GM19468 (cell line): Measurements from ENCODE around the gene CBFB.
A peak's percentile ranks its signal among the peaks of the same experiment; 100 is the strongest.
"Not testable (repeated sequence)": the region's sequence is repeated elsewhere in the genome, so short reads cannot be mapped to it uniquely, and the experiment has no call there.

ENCODE experiments used
- ATAC-seq: cut with Tn5 transposase; IDR thresholded peaks from one replicate; pipeline ENCODE4 v1.9.1; 2021; ENCODE audit warnings: mild to moderate bottlenecking, moderate library complexity, moderate number of reproducible peaks; ENCODE audit not compliant: unreplicated experiment; ENCODE audit errors: extremely low read depth

Gene CBFB

DNA sequence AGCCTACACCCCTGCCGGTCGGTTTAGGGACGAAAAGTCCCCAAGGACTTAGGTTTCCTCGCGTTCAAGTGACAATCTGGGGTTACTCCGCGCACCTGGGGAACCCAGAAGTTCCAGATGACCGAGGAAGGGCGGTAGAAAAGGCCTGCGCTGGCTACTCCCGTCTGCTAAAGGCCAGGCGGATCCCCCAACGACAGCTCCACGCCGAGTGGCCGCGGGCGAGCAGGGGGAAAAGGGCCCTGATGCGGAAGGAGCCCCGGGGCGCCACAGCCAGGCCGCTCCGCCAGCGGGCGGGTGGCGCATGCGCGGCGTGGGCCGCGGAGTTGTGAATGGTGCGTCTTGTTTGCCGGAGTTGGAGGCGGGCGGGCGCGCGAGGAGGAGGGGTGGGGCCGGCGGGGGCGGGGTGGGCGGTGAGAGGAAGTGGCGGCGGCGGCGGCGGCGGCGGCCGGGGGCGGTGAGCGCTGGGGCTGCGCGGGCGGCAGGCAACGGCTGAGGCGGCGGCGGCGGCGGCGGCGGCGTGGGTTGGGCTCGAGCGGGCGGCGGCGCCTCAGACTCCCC is at the start of gene CBFB:
Gene CBFB (plus strand): TSS at position 454 of the 558 bp plus-strand sequence. CDS start 259 bp downstream, outside the sequence.
- peak; percentile 74 for ATAC-seq

DNA sequence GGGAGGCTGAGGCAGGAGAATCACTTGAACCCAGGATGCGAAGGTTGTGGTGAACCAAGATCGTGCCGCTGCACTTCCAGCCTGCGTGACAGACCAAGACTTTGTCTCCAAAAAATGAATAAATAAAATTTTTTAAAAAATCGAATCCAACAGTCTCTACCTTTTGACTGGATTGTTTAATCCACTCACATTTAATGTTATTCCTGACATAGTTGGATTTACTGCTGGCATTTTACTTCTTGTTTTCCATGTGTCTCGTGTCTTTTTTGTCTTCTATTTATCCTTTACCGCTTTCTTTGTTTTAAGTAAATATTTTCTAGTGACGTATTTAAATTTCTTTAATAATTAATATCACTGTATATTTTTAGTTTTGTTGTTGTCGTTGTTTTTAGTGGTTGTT is 45.9 kb upstream of the CBFB start:
- no peak for ATAC-seq

DNA sequence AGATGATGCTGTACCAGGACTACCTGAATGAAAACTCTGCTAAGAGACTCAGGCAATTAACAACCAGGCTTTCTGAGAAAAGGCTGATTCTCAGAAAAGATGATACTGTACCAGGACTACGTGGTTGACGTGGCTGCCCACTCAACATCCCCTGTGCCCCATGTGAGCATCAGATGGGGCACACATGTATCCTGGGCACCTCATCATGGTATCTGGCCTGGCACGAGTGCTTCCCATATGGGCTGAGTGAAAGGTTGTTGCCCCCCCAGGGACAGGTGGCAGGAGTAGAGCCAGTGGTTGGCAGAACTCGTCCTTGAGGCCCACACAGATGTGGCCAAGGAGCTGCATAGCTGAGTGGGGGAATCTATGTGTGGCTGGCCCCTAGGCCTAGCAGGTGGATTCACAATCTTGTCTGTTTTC is 44.0 kb upstream of the CBFB start:
- no peak for ATAC-seq

DNA sequence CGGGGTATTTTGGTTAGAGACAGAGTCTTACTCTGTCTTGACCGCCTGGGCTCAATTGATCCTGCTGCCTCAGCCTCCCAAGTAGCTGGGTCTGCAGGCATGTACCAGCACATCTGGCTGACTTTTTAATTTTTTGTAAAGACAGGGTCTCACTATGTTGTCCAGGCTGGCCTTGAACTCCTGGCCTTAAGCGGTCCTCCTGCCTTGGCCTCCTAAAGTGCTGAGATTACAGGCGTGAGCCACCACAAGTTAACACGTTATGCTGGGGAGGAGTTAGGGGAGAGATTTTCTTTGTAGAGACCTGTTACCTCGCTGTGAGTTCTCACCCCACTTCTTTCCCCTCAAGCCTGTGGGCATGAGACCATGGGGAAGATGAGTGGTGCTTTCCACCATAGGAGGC is 42.4 kb upstream of the CBFB start:
- ATAC-seq: no peak

DNA sequence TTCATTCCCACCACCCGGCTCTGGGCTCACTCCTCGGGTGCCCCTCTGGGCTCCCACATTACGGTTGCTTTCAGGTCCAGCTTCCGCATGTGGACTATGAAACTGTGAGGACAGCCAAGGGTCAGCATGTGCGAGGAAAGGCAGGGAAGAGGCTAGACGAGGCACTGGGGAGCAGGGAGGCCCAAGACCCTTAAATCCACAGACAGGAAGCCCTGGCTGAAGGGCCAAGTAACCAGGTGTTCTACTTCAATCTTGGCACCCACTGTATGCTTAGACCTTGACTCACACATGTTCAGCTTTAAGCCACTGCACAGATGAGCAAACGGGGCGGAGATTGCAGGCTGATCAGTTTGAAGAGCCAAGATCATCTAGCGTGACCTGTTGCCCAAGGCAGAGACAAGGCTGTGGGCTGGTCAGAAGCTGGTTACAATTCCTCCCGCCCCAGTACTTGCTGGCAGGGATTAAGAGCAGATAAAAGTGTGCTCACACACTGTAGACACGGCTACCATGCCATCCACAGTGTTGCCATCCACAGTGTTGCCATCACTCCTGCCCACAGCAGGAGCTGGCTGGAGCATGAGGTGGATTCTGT is 40.7 kb upstream of the CBFB start, which contains the start of gene CES4A:
Gene CES4A (plus strand): TSS at position 393 of the 592 bp plus-strand sequence. CDS start 184 bp downstream, at position 577.
- ATAC-seq: no peak

DNA sequence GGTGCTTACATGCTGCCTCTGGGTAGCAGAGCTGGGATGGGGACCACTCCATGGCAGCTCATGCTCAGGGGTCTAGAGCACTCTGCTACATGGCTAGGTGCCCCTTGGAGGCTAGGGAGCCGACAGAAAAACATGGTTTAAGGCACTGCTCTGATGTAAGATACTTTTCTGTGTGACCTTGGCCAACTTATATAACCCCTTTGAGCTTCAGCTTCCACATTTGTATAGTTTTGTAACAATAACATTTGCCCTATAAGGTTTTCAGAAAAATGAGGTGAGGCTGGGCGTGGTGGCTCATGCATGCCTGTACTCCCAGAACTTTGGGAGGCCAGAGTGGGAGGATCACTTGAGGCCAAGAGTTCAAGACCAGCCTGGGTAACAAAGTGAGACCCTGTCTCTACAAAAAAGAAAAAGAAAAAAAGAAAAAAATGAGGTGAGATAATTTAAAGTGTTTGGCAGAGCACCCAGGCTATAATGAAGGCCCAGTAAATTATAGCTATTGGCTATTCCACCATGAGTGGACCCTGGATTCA is 37.3 kb upstream of the CBFB start:
- ATAC-seq: no peak

DNA sequence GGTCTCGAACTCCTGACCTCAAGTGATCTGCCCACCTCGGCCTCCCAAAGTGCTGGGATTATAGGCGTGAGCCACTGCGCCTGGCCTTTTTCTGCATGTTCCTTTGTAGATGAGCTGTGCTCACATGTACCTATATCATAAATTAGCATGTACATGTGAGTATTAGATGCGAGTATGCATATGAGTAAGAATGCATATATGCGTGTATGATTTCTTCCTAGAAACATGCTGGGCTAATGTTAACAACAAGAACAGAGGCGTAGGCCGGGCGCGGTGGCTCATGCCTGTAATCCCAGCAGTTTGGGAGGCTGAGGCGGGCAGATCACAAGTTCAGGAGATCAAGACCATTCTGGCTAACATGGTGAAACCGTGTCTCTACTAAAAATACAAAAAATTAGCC is 35.4 kb upstream of the CBFB start:
- ATAC-seq: not testable (repeated sequence)

DNA sequence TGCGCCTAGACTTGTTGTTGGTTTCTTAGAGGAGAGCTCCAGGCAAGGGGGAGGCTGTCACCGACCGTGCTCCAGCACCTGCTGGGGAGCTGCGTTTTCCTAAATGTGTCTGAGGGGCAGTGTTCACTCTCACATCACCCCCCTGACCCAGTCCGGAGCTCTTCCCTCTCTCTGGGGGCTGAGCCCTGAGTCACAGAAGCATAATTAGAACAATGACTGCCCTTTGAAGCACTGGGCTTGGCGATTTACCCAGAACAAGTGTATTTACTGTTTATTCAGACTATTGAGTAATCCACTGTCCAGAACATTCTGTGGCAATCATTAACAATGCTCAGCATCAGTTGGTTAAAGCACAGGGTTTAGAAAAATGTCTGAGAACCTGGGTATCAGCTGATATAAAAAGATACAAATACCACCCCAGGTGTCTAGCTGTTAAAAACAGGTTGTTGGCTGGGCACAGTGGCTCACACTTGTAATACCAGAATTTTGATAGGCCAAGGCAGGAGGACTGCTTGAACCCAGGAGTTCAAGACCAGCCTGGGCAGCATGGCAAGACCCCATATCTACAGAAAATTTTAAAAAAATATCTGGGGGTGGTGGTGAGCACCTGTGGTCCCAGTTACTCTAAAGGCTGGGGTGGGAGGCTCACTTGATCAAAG is 32.5 kb upstream of the CBFB start:
- ATAC-seq: no peak

DNA sequence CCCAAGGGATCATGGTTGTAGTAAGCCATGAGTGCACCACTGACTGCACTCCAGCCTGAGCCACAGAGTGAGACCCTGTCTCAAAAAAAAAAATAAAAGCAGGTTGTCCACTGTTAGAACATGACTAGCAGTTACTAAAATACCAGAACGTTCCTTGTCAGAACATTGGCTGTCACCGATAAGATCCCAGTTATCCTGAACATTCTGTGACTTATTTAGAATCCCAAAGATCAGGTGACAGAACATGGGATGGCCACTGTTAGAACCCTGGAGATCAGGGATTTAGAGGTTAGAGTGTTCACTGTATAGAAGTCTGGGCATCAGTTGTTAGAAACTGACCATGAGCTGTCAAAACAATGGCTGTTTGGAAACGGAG is 32.0 kb upstream of the CBFB start:
- ATAC-seq: no peak

DNA sequence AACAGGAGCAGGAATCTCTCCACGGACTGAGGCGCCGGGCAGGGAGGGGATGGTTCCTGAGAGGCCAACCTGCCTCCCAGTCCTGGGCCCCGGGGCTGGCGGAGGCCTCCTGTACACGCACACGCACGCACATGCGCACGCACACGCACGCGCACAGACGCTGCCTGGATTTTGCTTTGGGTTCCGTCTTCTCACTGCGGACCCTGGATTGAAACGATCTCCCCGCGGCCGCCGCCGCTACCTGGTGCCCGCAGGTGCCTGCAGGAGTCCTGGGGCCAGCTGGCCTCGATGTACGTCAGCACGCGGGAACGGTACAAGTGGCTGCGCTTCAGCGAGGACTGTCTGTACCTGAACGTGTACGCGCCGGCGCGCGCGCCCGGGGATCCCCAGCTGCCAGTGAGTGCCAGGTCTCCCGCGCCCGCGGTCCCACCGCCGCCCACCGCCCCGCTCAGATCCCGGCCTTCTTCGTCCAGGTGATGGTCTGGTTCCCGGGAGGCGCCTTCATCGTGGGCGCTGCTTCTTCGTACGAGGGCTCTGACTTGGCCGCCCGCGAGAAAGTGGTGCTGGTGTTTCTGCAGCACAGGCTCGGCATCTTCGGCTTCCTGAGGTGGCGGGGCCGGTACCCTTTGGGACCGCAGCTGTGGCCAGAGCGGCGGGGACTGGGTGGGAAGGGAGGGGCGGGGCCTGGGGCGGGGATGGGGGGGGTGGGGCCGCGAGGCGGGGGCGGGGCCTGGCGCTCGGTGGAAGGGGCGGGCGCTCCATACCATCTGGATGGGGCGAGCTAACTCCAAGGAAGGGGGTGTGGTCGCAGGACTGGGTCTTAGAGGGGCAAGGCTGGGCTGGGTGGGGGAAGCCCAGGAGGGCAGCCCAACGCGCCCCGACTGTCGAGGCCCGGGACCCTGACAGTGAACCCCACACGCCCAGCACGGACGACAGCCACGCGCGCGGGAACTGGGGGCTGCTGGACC is 28.3 kb upstream of the CBFB start:
- no peak for ATAC-seq

DNA sequence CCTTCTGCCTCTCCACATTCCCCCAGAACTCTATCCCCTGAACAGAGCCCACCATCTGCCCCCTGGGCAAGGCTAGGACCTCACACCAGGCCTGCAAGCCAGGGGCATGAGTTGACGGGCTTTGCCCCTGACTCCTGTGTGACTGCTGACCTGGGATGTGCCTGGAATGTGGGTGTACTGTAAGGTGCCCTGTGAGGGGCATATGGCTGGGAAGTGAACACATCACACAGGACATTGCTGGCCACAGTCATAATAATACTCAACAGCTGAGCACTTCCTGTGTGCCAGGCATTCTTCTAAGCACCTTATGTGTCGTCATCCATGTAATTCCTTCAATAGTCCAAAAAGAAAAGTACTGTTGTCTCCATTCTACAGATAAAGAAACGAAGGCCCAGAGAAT is 27.2 kb upstream of the CBFB start:
- no peak for ATAC-seq

DNA sequence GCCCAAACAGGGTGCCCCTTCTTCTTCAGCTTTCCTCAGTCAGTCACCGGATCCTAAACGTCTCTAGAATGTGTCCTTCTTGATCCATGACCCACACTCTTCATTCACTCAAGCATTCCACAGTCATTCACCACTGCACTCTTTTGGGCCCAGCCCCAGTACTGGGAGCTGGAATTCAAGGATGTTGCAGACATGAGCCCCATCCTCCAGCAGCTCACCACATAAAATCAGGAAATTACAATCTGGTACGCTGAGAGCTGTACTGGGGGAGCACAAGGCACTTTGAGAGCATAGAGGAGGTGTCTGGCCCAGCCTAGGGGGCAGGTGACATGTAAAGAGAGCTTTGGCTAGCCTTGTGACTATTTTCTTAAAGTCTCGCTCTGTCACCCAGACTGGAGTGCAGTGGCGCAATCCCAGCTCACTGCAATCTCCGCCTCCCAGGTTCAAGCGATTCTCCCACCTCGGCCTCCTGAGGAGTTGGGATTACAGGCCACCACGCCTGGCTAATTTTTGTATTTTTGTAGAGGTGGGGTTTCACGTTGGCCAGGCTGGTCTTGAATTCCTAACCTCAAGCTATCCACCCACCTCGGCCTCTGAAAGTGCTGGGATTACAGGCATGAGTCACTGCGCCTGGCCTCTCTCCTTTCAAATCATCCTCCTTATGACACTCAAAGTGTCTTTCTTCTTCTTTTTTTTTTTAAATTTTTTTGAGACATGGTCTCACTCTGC is 21.9 kb upstream of the CBFB start:
- no peak for ATAC-seq

DNA sequence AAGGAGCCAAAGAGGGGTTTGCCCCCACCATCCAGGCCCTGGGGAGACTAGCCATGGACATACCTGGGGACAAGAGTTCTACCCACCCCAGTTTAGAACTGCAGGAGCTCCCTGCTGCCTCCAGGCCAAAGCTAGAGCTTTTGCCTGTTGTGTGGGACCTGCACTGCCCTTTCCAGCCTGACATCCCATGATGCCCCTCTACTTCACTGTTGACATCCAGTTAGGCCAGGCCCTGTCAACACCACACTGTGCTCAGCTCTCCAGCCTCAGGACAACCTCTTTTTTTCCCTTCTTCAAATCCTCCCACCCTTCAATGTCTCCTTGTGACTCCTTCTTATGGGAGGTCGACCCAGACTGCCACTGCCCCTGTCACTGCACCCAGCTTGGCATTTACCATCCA is 19.8 kb upstream of the CBFB start:
- ATAC-seq: no peak

DNA sequence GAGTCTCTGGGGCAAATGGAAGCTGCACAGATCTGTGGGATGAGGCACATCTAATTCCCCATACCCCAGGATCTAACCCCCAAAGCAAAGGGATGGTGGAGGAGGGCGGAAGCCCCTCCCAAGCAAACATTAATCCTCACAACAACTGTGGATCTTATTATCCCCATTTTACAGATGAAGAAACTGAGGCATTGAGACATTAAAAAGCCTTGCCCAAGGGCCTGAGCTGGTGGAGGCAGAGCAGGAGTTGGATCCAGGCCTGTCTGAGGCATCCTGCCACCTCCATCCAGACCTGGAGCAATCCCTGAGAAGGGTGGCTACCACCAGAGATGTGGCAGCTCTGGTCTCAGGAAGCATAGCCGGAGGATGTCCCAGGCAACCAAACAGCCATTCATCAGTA is 17.7 kb upstream of the CBFB start:
- ATAC-seq: no peak

DNA sequence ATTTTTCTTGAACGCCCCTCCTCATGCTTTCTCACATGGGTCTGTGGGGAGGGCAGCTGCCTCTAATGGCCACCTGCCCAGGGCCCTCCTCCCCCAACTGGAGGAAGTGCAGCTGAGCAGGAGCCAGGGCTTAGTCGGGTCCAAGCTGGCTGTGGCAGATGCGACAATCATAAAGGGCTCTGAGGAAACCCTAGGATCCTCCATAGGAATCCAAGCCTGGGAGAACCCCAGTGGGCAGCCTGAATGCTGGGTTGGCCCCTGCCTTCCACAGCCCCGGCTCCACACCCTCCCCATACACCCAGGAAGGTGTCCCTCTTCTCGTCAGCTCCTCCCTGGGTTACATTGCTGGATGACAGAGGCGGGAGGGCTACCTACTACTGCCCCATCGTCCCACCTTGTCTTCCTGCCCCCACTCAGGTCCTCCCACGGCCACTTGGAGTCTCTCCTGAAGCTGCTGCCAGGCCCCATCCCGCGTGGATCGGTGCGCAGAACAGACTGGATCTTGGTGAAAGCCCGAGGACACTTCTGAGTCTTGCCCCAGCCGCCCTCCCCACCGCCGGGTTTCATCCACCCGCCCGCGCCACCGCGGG is 15.6 kb upstream of the CBFB start:
- no peak for ATAC-seq

DNA sequence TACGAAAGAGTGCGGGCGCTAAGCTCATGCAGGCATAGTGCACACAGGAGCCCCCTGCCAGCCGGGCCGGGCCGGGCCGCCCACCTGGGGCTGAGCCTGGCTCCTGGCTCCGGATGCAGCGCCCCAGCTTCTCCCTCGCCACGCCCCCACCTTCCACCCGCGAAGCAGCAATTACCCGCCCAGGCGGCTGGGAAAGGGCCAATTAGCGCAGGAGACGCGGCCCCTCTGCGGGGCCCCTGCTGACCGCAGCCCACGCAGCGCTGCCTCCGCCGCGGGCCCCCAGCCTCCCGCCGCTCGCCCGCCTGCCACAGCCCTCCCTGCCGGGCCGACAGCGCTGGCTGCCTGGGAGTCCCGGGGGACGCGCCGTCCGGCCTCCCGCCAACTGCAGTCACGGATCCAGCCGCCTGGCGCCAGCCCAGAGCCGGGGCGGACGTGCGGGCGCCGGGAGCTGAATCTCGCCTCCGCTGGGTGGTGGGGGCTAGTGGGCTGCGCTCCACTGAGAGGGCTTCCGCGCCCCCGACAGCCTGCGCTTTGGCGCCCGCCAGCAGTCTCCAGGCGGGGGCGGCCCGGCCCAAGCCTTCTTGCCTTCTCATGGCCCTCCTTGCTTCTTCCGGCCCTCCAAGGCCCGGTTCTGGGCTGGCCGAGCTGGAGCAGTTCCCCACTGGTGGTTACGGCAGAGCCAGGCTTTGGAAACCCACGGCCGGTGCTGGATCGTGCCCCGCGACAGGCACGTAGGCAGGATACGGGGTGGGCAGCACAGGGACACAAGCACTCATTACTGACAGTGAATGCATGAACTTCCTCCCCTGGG is 14.9 kb upstream of the CBFB start:
- ATAC-seq: no peak

DNA sequence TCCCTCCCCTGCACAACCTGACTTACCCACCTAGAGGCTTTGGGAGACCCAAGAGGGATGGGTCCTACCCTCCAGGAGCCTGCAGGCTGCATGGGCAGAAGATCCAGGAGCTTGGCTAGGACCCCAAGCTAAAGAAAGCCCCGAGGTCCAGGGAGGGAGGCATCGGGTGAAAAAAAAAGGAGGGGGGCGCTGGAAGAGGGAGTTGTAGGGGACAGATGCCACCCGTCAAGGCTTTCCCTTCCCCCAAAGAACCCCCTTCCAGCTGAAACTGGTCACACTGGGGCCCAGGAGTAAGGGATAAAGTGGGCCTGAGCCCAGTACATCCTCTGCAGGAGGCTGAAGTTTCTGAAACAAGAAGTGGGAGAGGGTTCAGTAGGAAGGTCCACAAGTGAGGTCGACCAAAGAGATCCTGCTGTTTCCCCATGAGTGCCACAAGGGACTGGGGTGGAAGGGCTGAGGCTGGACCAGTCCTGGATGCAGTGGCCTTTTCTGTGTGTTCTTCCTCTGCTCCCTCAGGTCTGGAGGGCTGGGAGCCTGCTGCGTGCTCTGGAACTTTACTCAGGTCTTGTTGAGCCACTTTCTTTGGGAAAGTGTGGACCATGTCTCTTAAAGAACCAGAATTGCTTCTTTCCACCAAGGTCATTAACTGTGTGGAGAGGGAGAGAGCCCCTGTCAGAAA is 14.2 kb upstream of the CBFB start:
- no peak for ATAC-seq

DNA sequence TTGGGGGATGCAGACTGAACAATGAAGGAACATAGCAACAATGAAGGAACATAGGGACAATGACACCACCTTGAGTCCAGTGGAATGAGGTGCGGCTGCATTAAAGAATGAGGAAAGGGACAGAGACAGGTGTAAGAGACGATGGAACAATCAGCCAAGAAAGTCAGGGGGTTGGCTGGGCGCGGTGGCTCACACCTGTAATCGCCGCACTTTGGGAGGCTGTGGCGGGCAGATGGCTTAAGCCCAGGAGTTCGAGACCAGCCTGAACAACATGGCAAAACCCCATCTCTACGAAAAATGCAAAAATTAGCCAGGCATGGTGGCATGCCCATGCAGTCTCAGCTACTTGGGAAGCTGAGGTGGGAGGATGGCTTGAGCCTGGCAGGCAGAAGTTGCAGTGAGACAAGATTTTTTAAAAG is 13.6 kb upstream of the CBFB start:
- ATAC-seq: no peak
